SIG-M5 treated with dmso at 0.1 percent for 504 hours (cell line): ENCODE measurements around the gene LSP1.
A peak's percentile ranks its signal among the peaks of the same experiment; 100 is the strongest.

Experiments used
- DNase-seq: peaks from one replicate; lab custom pipeline; 2025; ENCODE audit not compliant: unreplicated experiment; lab: John Stamatoyannopoulos, UW

Gene LSP1

DNA sequence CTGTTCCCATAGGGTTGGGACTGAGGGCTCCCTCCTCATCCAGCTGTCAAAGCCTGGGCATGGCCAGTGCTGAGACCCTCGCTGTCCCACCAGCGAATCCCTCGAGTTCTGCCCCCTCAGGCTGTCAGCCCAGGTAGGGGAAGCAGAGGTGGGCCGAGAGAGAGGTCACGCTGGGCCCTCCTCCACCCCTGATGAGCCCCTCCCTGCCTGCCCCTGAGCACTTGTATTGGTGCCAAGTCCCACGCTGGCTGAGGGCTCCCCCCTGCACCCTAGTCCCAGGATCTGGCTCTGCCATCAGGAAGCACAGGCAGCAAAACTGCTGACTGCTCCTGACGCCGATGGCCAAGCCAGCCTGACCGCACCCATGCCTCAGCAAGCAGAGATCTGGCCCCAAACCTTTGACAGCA is 35.5 kb downstream of the LSP1 start:
- DNase-seq: no peak

DNA sequence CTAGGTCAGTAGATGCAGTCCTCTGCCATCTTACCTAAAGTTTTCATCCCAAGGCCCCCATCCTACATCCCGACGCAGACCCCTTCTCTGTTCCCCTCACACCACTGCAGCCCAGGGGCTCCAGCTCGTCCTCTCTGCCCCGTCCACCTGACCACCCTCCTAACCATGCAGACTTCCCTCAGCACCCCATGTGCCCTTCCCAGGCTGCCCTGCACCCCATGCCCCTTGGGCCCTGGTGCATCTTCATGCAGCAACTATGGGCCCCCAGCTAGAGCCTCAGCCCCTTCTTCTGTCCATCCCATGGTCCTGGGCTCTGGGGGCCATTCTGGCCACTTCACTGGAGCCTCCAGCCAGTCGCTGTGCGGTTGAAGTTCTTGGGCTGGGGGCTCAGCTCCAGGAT is 35.9 kb downstream of the LSP1 start:
- DNase-seq: no peak

DNA sequence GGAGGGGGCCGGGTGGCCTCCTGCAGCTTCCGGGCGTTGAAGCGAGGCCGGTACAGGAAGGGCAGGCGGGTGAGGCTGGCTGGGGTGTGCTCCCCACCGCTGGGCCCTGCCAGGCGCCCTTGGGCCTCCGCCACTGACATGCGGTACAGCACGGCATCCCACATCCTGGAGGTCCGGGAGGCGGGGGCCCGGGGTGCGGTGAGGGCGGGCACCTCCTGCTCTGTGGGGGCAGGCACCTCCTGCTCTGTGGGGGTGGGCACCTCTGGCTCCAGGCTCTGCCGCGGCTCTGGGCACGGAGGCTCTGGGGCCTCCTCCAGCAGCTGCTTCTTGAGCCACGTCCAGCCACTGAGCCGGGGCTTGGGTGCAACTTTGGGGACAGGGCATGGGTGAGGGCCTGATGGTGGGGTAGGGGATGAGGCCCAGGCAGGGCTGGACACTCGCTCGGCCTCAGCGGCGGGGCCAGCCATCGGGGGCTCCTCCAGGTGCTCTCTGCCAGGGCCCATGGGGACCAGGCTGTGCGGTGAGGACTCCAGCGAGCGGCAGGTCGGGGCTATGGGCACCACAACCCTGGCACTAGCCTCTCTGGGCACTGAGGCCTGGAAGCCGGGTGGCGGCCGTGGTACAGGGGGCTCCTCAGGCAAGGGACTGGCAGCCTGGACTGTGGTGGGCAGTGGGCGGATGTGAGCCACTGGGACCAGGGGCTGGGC is 36.5 kb downstream of the LSP1 start:
- no peak for DNase-seq

DNA sequence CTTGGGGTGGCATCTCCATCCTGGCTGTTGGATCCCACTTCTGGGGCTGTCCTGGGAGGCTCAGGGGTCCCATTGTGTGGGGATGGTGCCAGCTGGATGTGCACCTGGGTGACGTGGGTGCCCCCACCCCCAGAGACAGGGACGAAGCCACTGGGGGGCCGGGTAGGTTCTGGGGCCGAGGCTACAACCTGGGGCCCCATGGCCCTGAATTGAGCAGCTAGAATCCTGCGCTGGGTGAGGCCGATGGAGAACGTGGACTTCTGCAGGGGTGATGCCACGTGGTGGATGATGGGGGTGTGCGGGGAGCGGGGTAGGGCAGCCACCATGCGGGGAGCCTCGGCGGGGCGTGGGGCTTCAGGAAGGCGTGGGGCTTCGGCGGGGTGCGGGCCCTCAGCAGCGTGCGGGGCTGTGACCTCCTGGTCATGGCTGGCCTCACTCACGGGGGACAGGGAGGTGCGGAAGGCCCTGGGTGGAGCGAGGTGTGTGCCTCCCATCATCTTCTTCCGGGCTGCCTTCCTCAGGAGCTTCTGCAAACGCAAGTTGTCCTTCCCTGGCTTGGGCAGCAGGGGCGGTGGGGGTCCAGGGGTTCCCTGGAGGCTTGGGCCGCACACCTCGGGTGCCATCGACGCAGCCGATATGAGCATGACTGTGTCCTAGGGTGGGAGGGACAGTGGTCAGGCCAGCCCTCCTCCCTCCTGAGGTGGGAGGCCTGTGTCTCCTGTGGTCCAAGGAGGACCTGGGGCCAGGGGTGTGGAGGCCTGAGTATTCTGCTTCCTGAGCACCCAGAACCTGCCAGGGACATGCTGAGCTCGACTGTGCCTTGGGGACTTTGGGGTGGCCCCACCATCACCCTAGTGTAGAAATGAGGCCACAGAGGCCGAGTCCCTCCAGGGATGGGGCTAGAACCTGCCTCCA is 37.3 kb downstream of the LSP1 start:
- DNase-seq: no peak

DNA sequence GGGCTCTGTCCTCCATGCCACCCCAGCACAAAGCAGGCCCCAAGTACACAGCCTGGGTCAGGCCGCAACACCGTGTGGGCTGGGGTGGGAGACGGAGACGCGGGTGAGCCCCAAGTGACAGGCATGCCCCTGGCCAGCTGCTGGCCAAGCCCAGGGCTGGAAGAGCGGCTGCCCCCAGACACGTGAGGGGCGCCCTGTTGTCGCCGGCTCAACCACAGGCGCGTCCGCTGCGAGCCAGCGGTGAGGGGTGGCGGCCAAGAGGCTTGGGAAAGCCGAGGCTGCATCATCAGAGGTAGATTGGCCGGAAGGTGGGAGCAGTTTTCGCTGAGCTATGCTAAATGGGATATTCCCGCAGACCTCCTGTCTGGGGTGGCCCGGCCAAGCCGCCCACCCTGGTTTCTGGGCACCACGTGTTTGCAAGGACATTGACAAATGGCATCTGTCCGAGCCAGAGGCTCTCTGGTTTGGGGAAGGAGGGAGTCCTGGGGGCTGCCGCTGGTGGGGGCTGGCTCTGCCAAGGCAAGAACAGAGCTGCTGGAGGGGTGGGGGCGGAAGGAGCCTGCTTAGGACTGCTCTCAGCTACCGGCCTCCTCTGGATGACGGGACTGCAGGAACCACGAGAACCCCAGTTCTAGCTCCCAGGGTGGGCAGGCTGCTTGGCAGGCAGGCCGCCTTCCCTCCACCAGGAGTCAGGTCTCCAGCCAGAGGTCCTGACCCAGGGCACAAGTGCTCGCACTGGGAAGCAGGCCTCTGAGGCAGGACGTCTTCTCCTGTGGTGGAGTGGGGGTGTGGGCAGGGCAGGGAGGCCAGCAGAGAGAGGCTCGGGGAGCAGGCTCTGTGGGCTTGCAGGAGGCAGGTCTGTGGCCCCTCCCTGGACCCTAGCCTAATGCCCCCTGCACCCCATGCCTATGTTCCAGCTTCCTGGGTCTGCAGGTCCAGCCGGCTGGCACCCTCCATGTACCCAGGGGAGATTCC is 38.3 kb downstream of the LSP1 start:
- no peak for DNase-seq

DNA sequence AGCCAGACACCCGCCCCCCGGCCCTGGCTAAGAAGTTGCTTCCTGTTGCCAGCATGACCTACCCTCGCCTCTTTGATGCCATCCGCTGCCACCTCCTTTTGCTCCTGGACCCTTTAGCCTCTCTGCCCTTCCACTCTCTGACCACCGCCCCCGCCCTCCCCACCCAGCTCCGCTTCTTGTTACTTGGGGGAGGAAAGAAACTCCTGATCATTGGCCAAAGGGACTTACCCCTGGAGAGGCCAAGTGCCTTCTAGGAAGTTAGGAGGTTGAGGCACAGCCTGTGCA is 38.9 kb downstream of the LSP1 start, which contains the start of gene PRR33:
Gene PRR33 (minus strand): TSS at position 65 of the 285 bp plus-strand sequence. CDS start 1,311 bp downstream, outside the sequence.
- no peak for DNase-seq

DNA sequence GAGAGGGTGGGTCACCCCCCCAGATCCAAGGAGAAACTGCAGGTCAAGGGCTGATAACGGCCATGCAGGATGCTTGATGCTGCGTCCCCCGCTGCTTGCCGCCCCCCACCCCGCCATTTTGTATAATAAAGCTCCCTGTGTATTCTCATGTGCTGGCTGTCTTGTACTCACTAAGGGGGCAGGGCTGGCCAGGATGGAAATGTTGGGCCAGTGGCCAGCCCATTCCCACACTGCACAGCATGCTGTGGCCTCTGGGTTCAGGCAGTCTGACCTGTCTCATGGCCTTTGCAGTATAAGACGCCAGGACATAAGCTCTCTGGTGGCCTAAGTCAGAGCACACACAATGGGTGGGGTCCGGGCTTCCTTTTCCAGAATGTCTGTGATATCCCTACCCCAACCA is 39.2 kb downstream of the LSP1 start:
- DNase-seq: no peak

DNA sequence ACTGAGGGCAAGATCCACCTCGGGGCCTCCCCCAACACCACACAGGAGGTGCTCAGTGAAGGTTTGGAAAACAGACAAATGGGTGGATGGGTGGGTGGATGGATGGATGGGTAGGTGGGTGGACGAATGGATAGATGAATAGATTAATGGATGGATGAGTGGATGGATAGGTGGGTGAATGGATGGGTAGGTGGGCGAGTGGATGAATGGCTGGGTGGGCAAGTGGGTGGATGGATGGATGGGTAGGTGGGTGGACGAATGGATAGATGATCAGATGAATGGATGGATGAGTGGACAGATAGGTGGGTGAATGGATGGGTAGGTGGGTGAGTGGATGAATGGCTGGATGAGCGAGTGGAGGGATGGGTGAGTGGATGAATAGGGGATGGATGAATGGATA is 39.7 kb downstream of the LSP1 start:
- no peak for DNase-seq

DNA sequence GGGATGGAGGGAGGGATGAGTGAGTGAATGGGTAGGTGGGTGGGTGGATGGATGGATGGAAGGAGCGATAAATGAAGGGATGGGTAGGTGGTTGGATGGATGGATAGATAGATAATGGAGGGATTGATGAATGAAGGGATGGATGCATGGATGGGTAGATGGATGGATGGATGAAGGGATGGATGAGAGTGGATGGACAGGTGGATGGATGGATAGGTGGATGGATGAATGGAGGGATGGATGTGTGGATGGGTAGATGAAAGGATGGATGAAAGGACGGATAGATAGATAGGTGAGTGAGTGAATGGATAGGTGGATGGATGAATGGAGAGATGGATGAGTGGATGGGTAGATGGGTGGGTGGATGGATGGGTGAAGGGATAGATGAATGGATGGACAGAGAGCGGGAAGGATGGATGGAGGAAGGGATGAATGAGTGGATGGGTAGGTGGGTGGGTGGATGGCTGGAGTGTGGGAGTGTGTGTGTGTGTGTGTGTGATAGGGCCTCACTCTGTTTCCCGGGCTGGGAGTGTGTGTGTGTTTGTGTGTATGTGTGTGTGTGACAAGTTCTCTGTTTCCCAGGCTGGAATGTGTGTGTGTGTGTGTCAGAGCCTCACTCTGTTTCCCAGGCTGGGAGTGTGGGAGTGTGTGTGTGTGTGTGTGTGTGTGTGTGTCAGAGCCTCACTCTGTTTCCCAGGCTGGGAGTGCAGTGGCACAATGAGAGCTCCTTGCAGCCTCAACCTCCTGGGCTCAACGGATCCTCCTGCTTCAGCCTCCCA is 40.9 kb downstream of the LSP1 start:
- no peak for DNase-seq

DNA sequence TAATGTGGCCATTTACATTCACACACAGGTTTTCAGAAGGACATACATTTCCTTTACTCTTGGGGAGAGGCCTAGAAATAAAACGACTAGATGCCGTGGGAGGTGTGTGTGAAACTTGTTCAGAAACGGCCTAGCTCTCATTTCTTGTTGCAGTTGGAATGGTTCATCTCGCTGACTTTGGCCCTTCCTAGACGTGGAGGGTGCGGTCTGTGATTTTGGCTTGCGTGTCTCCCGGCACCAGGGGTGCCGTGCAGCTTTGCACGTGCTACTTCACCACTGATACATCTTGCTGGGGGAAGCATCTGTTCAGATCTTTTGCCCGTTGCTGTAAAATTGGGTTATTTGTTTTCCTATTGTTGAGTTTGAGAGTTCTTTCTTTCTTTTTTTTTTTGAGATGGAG is 41.9 kb downstream of the LSP1 start:
- DNase-seq: no peak

DNA sequence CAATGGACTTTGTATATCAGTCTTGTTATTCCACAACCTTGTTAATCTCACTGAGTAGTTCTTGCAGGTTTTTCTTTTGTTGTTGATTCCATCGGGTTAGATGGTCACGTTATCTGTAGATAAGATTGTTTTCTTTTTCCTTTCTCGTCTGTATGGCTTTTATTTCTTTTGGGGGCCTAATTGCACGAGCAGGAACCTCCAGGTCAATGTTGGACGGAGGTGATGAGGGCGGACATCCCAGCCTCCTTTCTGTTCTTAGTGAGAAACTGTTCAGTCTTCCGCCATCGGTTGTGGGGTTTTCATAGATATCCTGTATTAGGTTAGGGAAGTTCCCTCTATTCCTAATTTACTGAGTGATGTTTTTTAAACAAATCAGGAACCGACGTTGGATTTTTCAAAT is 43.6 kb downstream of the LSP1 start:
- DNase-seq: no peak

DNA sequence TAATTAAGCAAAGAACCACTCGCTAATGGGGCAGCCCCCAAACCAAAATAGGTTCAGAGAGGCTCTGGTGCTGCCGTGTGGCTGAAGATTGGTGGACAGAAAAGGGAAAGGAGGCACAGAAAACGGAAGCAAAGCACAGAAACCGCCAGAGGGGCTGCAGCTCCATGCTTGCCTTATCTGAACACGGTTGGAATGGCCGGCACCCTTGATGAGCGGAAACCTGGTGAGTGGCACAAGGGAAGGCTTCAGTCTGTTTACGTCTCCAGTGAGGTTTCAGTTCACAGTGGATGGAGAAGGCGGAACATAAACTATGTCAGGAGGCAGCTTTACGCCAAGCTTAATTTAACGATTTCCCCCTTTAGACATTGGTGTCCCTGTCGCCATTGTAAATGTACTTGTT is 44.0 kb downstream of the LSP1 start:
- no peak for DNase-seq

DNA sequence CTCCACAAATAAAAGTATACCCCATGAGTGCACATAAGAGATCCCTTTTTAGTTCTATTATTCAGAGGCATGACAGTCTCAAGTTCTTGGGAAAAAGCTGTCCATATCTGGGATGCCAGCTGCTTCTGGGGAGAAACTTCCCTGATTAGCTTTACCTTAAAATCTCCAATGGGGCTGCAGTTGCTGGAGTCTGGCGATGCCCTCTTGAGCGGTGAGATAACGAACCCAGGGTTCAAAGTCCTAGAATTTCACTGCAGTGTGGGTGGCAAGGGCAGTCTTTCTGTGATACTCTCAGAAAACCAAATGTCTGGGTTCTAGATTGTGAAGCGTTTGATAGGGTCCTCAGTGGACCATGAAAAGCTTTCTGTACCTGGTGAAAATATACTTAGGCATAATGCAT is 46.2 kb downstream of the LSP1 start:
- no peak for DNase-seq

DNA sequence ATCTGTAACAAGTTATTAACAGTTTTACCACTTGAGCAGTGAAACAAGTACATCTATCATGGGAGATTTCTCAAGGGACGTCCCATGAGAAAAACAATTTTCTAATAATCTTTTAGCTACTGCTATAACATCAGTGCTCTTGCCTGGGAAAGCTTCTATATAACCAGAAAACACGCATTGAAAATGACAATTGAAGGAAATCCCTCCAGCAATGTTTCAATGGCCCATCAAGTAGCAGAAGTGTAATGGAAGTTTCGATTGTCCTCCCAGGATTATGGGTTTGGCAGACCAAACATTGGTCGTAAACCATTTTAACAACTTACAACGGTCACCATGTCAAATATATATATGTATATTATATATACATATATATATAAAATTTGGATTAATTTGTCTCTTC is 46.8 kb downstream of the LSP1 start:
- no peak for DNase-seq

DNA sequence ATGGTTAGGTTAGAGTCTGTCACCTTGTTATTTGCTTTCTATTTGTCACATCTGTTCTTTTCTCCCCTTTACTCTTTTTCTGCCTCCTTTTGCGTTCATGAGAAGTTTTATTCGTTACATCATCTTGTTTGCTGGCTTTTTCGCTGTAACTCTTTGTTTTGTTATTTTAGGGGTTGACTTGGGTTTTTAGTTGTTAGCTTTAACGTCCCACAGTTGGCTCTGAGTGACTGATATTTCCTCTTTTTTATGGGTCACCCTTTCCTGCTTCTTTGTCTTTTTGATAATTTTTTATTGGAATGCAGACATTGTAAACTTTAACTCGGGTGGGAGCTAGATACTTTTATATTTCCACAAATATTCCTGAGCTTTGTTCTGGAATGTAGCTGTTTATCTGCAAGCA is 53.3 kb downstream of the LSP1 start:
- no peak for DNase-seq

DNA sequence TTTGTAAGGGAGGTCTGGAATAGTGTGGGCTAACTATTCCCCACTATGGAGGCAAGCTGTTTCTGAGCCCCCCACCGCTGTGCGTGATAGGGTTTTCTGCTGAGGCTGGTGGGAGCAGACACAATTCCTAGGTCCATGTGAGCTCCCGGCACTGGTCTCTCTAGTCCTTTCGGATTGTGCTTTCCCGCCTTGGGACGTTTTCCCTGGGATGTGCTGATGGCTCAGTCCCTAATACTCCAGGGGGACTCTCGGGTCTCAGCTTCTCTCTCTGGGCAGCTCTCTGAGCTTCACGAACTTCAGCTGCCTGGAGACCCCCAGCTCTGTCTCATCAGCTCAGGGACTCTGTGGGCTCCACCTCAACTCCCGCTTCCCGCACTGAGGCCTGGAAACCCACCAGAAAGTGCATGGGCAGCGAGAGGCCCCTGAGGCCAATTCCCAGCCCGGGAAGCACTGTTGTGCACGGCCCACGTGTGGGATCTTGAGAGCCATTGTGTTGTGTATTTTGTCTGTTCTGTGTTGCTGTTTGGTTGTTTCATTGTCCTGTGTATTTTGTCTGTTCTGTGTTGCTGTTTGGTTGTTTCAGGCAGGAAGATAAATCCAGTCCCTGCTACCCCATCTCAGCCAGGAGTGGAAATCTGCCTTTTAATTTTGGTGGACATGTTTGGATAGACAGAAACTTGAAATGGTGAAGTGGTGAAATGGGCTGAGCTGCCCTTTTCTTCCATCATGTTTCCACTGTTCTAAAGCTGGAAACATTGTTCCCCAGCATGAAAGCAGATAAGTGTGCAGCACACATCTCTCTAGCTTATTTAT is 53.9 kb downstream of the LSP1 start:
- no peak for DNase-seq

DNA sequence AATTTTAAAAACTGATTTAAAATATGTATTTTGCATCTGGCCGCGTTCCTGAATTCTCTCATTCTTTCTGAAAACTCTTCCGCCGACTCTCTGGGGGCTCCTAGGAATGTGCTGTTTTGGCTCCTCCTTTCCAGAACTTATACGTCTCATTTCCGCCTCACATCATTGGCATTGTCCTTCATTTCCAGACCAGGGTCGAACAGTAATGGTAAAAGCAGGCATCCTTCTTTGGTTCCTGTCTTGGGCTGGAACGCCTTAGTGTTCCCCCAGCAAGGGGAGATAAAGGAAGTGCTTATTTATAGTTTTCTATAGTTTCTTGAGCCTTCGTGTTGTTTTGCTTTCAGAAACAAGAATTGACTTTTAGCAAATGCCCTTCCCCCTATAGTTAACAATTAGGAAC is 55.7 kb downstream of the LSP1 start:
- no peak for DNase-seq

DNA sequence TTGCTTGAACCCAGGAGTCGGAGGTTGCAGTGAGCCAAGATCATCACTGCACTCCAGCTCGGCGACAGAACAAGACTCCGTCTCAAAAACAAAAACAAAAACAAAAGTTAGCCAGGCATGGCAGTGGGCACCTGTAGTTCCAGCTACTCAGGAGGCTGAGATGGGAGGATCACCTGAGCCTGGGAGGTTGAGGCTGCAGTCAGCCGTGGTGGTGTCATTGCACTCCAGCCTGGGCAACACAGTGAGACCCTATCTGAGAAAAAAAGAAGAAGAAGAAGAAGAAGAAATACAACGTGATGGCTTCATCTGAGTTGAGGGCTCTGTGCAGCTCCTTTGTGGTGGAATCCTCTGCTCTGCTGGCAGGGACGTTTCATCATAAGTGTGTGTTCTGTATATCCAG is 56.6 kb downstream of the LSP1 start:
- DNase-seq: no peak

DNA sequence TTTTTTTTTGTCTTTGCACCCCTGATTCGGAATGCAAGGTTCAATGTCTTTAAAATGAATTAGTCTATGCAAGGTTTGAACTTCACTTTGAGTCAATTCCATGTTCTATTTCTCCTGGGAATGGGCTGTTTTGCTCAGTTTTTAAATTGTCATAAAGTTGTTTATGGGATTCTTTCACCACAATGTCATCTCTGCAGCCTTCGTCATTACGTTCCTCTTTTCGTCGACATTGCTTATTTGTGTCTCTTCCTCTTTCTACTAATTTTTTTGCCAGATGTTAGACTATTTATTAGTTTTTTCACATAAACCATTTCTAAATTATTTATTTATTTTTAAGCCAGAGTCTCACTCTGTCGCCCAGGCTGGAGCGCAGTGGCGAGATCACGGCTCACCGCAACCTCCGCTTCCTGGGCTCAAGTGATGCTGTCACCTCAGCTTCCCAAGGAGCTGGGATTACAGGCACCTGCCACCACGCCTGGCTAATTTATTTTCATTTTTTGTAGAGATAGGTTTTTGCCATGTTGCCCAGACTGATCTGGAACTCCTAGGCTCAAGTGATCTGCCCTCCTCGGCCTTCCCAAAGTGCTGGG is 59.5 kb downstream of the LSP1 start:
- peak; percentile 2 for DNase-seq
